ENCODE measurements around the gene MSANTD1. TPM values are rescaled to one million over a fixed set of nuclear protein-coding genes. Genes with fewer than 3 reads are reported as not detected.

Gene MSANTD1
- total and polyA plus RNA-seq, 10 of the 15 experiments (the other 5 are each of a cell fraction or from before 2014, with no cell fraction given): 0.07 to 0.87 (median 0.22) TPM; not detected in 2

GRCh38 chr4:3235581-3235980, 13.4 kb upstream of the MSANTD1 start (continued):
- no peak for TF ChIP-seq EP300 (IDR thresholded peaks at IDR 0.05; ENCODE audit: borderline replicate concordance in 1 of 2, control insufficient read depth in 1 of 2, low read depth in 2 of 2, low read length in 2 of 2)
- no peak for TF ChIP-seq MTA3 (IDR thresholded peaks at IDR 0.05; ENCODE audit: borderline replicate concordance, low read length)
- no peak for TF ChIP-seq KAT2A (conservative IDR thresholded peaks at IDR 0.05; ENCODE audit: control insufficient read depth, low read depth, low read length)
- TF ChIP-seq RB1 (IDR thresholded peaks at IDR 0.05; ENCODE audit: borderline replicate concordance): no peak

DNA sequence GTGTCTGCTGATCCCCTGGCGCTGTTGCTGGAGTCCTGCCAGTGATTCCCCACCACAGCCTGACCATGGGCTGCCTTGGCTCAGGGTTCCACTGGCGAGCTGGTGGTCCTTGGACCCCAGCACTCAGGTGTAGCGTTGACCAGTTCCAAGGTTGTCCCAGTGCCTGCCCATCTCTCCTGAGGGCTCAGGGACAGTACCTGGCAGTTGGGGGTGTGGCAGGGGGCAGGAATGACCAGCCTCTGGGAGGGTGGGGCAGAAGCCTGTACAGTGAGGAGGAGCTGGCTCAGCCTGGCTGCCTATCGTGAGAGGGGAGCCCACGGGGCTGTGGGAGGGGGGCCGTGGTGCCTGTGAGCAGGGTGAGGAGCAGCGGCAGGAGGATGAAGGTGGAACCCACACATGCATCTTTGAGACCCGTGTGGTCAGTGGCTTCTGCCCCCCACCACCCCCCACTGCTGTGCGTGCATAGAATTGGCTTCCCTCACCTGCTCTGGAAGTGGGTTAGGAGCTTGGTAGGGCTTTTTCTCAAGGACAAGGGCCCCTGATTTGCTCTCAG, 12.6 kb upstream of the MSANTD1 start:
- no TSS peak for BruUV-seq (replicated peaks)
- 79% methylated on average over 9 of the region's 9 CpGs for WGBS (ENCODE audit: insufficient coverage, insufficient replicate concordance, low lambda C conversion rate, missing lambda C conversion rate)
- DNase-seq (ENCODE audit: low read depth, low spot score) (no peak), FAIRE-seq (no peak), ATAC-seq (no peak)
- Histone ChIP-seq H3K27me3 (replicated peaks in 1 of 2; ENCODE audit: control insufficient read depth in 2 of 2, insufficient read depth in 2 of 2, low read length in 1 of 2) (no peaks in the 10 kb centered on the region), H3K36me3 (ENCODE audit: control insufficient read depth in 2 of 2, insufficient read depth in 2 of 2, low read length in 1 of 2) (peaks cover 11 to 56% of the 10 kb centered on the region in 2 experiments), H3K79me2 (ENCODE audit: control insufficient read depth, insufficient read depth, low read length) (no peaks in the 10 kb centered on the region), H3K4me3 (no peak overlapping the region), H4K20me1 (ENCODE audit: control insufficient read depth, insufficient read depth) (no peaks in the 10 kb centered on the region), H3K9me3 (replicated peaks; ENCODE audit: control insufficient read depth, insufficient read depth, low read length) (no peaks in the 10 kb centered on the region), H3K27ac (ENCODE audit: control insufficient read depth, insufficient read depth) (no peak overlapping the region), H3K9ac (ENCODE audit: control insufficient read depth, insufficient read depth, low read length) (no peak overlapping the region), H3K4me2 (ENCODE audit: control insufficient read depth, insufficient read depth) (no peak overlapping the region), H2AFZ (ENCODE audit: control insufficient read depth, low read depth, low read length) (no peak overlapping the region), H3K4me1 (ENCODE audit: control insufficient read depth, insufficient read depth, low read length) (no peaks in the 10 kb centered on the region)
- RAD21 ChIA-PET (ENCODE audit: unreplicated experiment): no interaction called here
- intact Hi-C loops (cut with micrococcal nuclease; ENCODE audit: unreplicated experiment) (no loop called here), in situ Hi-C loops (cut with MboI) (no loop called here)
- POLR2A ChIA-PET: no interaction called here
- CTCF ChIA-PET: no interaction called here
- SMC1A ChIA-PET (ENCODE audit: uncharacterized antibody, unreplicated experiment): no interaction called here
- TF ChIP-seq STAT3 (IDR thresholded peaks at IDR 0.05; ENCODE audit: low read depth, low read length) (no peak), ESRRA (IDR thresholded peaks at IDR 0.05; ENCODE audit: low read length) (no peak), USF2 (IDR thresholded peaks at IDR 0.05; ENCODE audit: borderline replicate concordance, low read depth, low read length) (no peak), IKZF2 (IDR thresholded peaks at IDR 0.05) (no peak), SREBF2 (IDR thresholded peaks at IDR 0.05; ENCODE audit: low read length) (no peak), CHD4 (IDR thresholded peaks at IDR 0.05) (no peak), ZNF687 (IDR thresholded peaks at IDR 0.05) (no peak)
- TF ChIP-seq, protein P1, sequence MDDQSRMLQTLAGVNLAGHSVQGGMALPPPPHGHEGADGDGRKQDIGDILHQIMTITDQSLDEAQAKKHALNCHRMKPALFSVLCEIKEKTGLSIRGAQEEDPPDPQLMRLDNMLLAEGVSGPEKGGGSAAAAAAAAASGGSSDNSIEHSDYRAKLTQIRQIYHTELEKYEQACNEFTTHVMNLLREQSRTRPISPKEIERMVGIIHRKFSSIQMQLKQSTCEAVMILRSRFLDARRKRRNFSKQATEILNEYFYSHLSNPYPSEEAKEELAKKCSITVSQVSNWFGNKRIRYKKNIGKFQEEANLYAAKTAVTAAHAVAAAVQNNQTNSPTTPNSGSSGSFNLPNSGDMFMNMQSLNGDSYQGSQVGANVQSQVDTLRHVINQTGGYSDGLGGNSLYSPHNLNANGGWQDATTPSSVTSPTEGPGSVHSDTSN (IDR thresholded peaks at IDR 0.05; ENCODE audit: insufficient replicate concordance, low read depth, low read length): no peak
- TF ChIP-seq, protein P2, sequence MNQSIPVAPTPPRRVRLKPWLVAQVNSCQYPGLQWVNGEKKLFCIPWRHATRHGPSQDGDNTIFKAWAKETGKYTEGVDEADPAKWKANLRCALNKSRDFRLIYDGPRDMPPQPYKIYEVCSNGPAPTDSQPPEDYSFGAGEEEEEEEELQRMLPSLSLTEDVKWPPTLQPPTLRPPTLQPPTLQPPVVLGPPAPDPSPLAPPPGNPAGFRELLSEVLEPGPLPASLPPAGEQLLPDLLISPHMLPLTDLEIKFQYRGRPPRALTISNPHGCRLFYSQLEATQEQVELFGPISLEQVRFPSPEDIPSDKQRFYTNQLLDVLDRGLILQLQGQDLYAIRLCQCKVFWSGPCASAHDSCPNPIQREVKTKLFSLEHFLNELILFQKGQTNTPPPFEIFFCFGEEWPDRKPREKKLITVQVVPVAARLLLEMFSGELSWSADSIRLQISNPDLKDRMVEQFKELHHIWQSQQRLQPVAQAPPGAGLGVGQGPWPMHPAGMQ (IDR thresholded peaks at IDR 0.05; ENCODE audit: borderline replicate concordance): no peak
